Breast epithelium (tissue), 4 donors: ENCODE data around the gene ZZZ3. TPM values are rescaled to one million over a fixed set of nuclear protein-coding genes. Genes with fewer than 3 reads are reported as not detected.
A peak's percentile ranks its signal among the peaks of the same experiment; 100 is the strongest.

Source experiments
- DNase-seq, 2 donors: peaks; one replicate each; pipeline ENCODE4 v3.0.0-alpha.2; 2019; ENCODE audit warnings: low spot score in 2 of 2
- H3K27ac ChIP-seq, 2 donors: fragments of 200-600 bp; sonication (generic) in 1 of 2; one replicate each; pipeline ENCODE4 v1.5.1; 2016 to 2019; ENCODE audit warnings: mild to moderate bottlenecking in 1 of 2
- H3K27me3 ChIP-seq, 2 donors: fragments of 200-600 bp; sonication (generic) in 1 of 2; one replicate each; pipeline versions ENCODE4 v1.5.1 to v1.6.0; 2017 to 2019; ENCODE audit warnings: control low read depth in 1 of 2, mild to moderate bottlenecking in 1 of 2
- H3K36me3 ChIP-seq: fragments of 200-600 bp; one replicate; pipeline ENCODE4 v1.5.1; 2019
- H3K4me1 ChIP-seq, 2 donors: fragments of 200-600 bp; sonication (generic); one replicate each; pipeline ENCODE4 v1.5.1; 2016 to 2019; ENCODE audit warnings: control low read depth in 1 of 2
- H3K4me3 ChIP-seq, 3 donors: fragments of 200-600 bp; sonication (generic); 1 replicate in 2 of 3; 2 replicates in 1 of 3; pipeline ENCODE4 v1.5.1; 2016 to 2019; ENCODE audit warnings: mild to moderate bottlenecking in 3 of 3, moderate library complexity in 2 of 3
- H3K9me3 ChIP-seq, 2 donors: fragments of 200-600 bp; sonication (generic) in 1 of 2; one replicate each; pipeline ENCODE4 v1.5.1; 2016 to 2019; ENCODE audit warnings: control low read depth in 1 of 2
- POLR2A ChIP-seq: fragments of 450-650 bp; IDR thresholded peaks from one replicate; pipeline ENCODE4 v1.6.1; 2016; ENCODE audit warnings: antibody characterized with exemption, mild to moderate bottlenecking, moderate library complexity
- POLR2AphosphoS5 ChIP-seq, 3 donors: sonication (generic); formaldehyde crosslinking; IDR thresholded peaks; one replicate each; pipeline ENCODE4 v1.6.1; 2017; ENCODE audit warnings: antibody characterized with exemption in 3 of 3
- intact Hi-C: fragments of 100-400 bp; cut with DNase I; formaldehyde crosslinking; loops from one replicate; pipeline ENCODE4 v1.15.1; 2023; ENCODE audit warnings: low total_unique reads
- total RNA-seq, 3 donors: library from RNA; depleted of rRNA; stranded (reverse); fragments of >200 nt; gene quantifications; one replicate each; pipeline ENCODE4 v1.1.0, GENCODE V29; 2016
- TF ChIP-seq, protein P1 (sequence below), 3 donors: fragments of 450-650 bp; IDR thresholded peaks; one replicate each; pipeline ENCODE4 v1.5.1; 2016 to 2017; ENCODE audit warnings: antibody characterized with exemption in 3 of 3, mild to moderate bottlenecking in 3 of 3, moderate library complexity in 3 of 3

The ZZZ3 gene
- 100 to 1,000 TPM in 1 of 3 donors, 10 to 100 TPM in 2; 41.1 to 133 (median 87.2) TPM for total RNA-seq

DNA sequence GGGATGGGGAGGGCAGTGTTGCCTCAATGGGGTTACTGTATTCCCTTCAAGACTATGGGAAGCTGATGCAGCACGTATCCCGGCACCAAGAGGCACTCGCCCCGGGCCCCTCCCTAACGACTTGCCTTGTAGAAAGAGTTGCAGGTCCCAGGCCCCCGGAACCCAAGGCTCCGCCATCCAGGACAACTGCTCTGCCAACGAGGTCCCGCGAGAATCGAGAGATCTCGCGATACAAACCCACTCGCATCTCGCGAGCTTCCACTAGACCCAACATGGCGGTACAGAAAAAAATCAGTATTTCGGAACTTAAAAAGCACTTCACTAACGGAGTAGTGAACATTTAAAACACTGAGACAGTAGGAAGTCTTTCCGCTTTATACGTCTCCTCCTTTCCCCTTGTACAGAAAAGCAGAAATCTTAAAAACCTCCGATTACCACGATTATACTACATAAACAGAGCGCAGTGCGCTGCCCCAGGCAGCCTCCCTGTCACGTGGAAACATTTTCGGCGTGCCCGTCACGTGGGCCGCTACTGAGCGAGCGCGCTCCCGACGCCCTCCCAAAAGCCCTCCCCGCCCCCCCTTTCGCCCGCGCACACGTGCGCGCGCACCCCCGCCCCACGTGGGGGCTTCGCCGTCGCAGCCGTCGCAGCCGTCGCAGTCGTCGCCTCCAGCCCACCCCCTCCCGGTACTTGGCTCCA lies at the start of gene ZZZ3:
TSS of gene ZZZ3 (minus strand) at position 199 of the 700 bp plus-strand sequence. CDS start 49,304 bp downstream, outside the sequence.
- H3K4me1 ChIP-seq, result no peaks in the 10 kb centered on the region
- peak within 1 kb of the TSS; percentile 96 to 97 for H3K27ac ChIP-seq

DNA sequence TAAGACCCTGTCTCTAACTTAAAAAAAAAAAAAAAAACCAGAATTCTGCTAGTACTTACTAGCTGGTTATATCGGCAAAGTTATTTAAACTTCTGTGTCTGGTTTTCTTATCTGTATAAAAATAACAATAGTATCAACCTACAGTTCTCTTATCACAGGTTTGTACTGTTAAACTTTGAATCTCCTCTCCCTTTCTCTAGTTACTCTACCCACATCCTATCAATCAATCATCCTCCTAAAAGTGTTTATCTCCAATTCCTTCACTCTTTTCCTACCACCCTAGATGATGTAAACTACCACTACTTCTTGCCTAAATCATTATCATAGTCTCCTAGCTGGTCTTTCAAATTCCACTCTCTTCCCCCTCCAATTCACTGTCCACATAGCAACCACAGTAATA lies 49.6 kb upstream of the ZZZ3 start:
- Histone ChIP-seq H3K4me1 (no peaks in the 10 kb centered on the region), H3K9me3 (no peaks in the 10 kb centered on the region), H3K36me3 (no peaks in the 10 kb centered on the region), H3K4me3 (no peak overlapping the region), H3K27ac (no peak overlapping the region), H3K27me3 (no peaks in the 10 kb centered on the region)
- intact Hi-C loops, result no loop called here
- DNase-seq, result no peak
- TF ChIP-seq, protein P1, sequence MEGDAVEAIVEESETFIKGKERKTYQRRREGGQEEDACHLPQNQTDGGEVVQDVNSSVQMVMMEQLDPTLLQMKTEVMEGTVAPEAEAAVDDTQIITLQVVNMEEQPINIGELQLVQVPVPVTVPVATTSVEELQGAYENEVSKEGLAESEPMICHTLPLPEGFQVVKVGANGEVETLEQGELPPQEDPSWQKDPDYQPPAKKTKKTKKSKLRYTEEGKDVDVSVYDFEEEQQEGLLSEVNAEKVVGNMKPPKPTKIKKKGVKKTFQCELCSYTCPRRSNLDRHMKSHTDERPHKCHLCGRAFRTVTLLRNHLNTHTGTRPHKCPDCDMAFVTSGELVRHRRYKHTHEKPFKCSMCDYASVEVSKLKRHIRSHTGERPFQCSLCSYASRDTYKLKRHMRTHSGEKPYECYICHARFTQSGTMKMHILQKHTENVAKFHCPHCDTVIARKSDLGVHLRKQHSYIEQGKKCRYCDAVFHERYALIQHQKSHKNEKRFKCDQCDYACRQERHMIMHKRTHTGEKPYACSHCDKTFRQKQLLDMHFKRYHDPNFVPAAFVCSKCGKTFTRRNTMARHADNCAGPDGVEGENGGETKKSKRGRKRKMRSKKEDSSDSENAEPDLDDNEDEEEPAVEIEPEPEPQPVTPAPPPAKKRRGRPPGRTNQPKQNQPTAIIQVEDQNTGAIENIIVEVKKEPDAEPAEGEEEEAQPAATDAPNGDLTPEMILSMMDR (IDR thresholded peaks at IDR 0.05), result no peak
- TF ChIP-seq POLR2A, result no peak
- no peak for TF ChIP-seq POLR2AphosphoS5 (IDR thresholded peaks at IDR 0.05)

More for the DNA sequence above, at the start of gene ZZZ3:
- no peaks in the 10 kb centered on the region for H3K36me3 ChIP-seq
- intact Hi-C loops, result no loop called here
- DNase-seq, result peak; percentile 89 to 90
- H3K9me3 ChIP-seq, result no peaks in the 10 kb centered on the region
- H3K27me3 ChIP-seq, result no peaks in the 10 kb centered on the region
- TF ChIP-seq POLR2A (peak; percentile 29), POLR2AphosphoS5 (IDR thresholded peaks at IDR 0.05) (peak; percentile 50 to 75 (median 67))
- TF ChIP-seq, protein P1 (IDR thresholded peaks at IDR 0.05), result no peak
- H3K4me3 ChIP-seq, result peak within 1 kb of the TSS; percentile 76 to 88 (median 81)

DNA sequence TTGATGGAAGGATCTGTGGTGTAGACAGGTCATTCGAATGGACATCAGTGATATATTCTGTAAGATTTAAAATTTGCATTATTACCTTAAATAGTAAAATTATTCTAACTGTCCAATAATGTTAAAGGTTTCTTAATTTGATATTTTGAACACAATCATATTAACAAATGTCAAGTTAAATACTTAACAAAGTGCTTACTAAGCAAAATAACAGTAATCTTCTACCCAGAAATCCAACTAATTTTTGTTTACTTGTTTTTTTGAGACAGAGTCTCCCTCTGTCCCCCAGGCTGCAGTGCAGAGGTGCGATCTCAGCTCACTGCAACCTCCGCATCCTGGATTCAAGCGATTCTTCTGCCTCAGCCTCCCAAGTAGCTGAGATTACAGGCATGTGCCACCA lies 43.2 kb upstream of the ZZZ3 start:
- DNase-seq, result no peak
- no peaks in the 10 kb centered on the region for H3K27me3 ChIP-seq
- no peaks in the 10 kb centered on the region for H3K9me3 ChIP-seq
- H3K27ac ChIP-seq, result no peak overlapping the region
- intact Hi-C loops, result no loop called here
- no peaks in the 10 kb centered on the region for H3K4me1 ChIP-seq
- H3K36me3 ChIP-seq, result peaks cover 10% of the 10 kb centered on the region
- no peak overlapping the region for H3K4me3 ChIP-seq
- TF ChIP-seq POLR2A, result no peak
- TF ChIP-seq, protein P1 (IDR thresholded peaks at IDR 0.05), result no peak
- no peak for TF ChIP-seq POLR2AphosphoS5 (IDR thresholded peaks at IDR 0.05)

DNA sequence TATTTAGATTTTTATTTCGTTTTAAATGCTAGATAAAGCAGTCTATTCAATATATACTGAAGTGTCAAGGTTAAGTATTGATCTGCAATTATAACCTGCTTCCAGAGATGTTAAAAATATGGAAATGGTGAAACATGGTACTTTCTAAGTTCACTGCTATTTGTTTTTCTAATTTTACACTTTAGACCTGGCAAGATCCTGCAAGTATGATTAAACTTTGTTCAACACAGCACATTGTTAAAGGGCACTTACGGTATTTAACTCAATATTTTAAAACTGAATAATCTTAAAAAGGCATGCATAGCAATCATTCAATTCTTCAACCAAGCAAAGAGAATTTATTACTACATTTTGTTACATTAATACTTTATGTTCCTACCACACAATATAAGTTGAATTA lies 35.7 kb upstream of the ZZZ3 start:
- Histone ChIP-seq H3K4me1 (no peaks in the 10 kb centered on the region), H3K9me3 (no peaks in the 10 kb centered on the region), H3K36me3 (peaks cover 6% of the 10 kb centered on the region), H3K27me3 (no peaks in the 10 kb centered on the region), H3K4me3 (no peak overlapping the region), H3K27ac (no peak overlapping the region)
- no peak for TF ChIP-seq POLR2AphosphoS5 (IDR thresholded peaks at IDR 0.05)
- TF ChIP-seq POLR2A, result no peak
- TF ChIP-seq, protein P1 (IDR thresholded peaks at IDR 0.05), result no peak
- intact Hi-C loops, result no loop called here
- no peak for DNase-seq

DNA sequence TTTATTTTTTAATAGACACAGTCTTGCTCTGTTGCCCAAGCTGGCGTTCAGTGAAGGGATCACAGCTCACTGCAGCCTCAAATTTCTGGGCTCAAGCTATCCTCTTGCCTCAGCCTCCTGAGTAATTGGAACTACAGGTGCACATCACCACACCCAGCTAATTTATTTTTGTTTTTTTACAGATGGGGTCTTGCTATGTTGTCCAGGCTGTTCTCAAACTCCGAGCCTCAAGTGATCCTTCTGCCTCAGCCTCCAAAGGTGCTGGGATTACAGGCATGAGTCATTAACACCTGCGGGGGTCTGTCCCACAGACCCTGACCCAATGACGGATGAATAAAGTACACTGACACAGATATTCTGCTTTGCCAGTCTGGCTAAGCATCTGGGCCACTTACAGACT lies 33.6 kb upstream of the ZZZ3 start:
- Histone ChIP-seq H3K36me3 (no peaks in the 10 kb centered on the region), H3K4me3 (no peak overlapping the region), H3K9me3 (no peaks in the 10 kb centered on the region), H3K27ac (no peak overlapping the region), H3K4me1 (no peaks in the 10 kb centered on the region), H3K27me3 (no peaks in the 10 kb centered on the region)
- intact Hi-C loops, result no loop called here
- no peak for DNase-seq
- TF ChIP-seq, protein P1 (IDR thresholded peaks at IDR 0.05), result no peak
- TF ChIP-seq POLR2A (no peak), POLR2AphosphoS5 (IDR thresholded peaks at IDR 0.05) (no peak)
